GM18508 (cell line): ENCODE results near the gene ADAM22.
A peak's percentile ranks its signal among the peaks of the same experiment; 100 is the strongest.

Experiments
- ATAC-seq: cut with Tn5 transposase; IDR thresholded peaks from one replicate; pipeline ENCODE4 v1.9.1; 2021; ENCODE audit warnings: moderate number of reproducible peaks; ENCODE audit not compliant: insufficient read depth, unreplicated experiment

The ADAM22 gene

DNA sequence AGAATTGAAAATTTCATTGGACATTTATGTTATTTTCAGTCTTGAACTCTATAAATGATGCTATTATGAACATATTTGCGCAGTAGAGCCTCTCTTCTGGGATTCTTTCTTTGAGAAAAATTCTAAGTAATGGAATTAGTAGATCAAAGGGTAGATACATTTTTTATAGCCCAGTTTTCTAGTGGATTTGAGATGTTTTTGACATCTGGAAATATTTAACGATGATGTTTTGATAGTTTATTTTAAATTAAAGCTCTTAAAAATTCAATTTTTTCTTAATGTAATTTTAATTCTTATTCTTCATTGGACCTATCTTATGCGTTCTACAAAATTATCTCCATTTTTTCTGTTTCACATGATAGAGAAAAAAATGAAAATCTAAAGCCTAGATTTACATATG lies 103.0 kb downstream of the ADAM22 start:
- no peak for ATAC-seq

- no peak for ATAC-seq
These were observed 106.6 kb downstream of the ADAM22 start for GRCh38 chr7:88040694-88041093.

GRCh38 chr7:88041583-88041982 lies 107.5 kb downstream of the ADAM22 start:
- no peak for ATAC-seq

DNA sequence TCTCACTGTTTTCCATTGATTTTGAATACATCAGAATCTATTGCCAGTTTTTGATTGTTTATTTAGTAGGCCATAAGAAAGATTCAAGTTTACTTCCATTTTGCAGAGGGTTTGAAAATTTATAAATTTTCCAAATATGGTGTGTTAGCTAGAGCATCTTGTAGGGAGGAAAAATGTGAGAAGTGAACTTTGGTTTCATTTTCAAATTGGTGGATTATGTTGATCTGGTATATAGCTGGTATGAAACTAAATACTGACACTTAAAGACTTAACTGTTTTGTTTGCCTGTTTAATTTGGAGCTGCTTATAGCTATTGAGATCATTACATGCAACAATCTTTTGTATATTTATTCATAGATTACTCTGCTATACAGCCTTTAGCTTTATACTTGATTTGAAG lies 108.1 kb downstream of the ADAM22 start:
- peak; percentile 37 for ATAC-seq

- no peak for ATAC-seq
These were observed 108.8 kb downstream of the ADAM22 start for GRCh38 chr7:88042803-88043202.

- ATAC-seq: no peak
These were observed 110.0 kb downstream of the ADAM22 start for GRCh38 chr7:88044069-88044468.

DNA sequence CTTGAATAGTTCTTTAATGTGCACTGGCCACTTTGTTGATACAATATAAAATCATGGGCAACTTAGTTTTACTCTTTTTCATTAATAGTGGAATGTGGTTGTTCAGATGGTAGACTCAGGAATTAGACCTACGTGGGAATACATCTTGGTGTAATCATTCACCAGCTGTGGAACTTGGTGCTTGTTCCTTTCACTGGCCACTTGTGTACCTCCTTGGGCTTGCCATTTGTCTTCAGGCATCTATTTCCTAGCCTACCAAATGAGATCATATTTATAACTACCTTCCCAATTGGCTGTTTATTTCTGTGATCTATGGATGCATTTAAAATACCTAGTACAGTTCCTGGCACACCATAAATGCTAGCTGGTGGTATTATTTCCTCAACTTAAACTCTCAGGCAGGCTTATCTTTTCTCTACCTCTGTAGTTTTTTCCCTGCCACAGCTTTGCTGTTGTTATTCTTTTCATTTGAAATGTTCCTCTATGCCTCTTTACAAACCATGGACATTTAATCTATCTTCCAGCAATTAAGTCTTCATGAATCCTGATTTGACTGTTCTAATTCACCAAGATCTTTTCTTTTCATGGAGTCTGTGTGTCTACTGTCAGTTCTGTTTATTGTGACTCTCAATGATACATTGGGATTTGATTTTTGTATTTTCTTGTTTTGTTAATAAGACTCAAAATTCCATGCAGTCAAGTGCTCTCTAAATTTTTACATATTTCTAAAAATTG lies 113.0 kb downstream of the ADAM22 start:
- no peak for ATAC-seq

DNA sequence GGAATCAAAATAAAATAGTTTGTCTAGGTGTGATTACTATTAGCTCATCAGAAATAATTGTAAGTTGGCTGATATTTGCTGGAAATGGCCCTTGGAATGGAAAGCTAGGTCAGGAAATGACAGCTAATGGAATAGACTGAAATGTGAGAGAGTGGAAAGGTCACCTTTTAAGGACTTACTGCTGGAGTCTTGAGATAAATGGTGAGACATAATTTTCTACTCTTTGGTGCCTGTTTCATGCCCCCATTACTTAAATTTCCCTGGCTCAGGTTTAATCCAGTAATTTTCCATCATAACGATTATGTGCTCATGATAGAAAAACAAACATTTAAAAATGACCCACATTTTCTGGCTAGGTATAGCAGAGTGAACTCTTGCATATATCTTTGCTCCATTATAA lies 123.6 kb downstream of the ADAM22 start:
- ATAC-seq: no peak

GRCh38 chr7:88062238-88062637 lies 128.2 kb downstream of the ADAM22 start:
- no peak for ATAC-seq

DNA sequence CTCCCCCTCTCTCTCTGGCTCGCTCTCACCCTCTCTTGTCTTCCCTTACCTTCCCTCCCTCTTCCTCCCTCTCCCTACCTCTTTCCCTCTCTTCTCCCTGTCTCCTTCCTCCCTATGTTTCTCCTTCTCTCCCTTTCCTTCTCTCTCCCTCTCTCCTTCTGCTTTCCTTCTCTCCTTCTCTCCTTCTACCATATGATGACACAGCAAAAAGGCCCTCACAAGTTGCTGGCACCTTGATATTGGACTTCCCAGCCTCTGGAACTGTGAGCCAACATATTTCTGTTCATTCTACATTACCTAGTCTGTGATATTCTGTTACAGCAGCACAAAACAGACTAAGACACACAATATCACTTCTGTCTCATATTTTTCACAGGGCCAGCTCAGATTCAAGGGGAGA lies 135.0 kb downstream of the ADAM22 start:
- no peak for ATAC-seq

DNA sequence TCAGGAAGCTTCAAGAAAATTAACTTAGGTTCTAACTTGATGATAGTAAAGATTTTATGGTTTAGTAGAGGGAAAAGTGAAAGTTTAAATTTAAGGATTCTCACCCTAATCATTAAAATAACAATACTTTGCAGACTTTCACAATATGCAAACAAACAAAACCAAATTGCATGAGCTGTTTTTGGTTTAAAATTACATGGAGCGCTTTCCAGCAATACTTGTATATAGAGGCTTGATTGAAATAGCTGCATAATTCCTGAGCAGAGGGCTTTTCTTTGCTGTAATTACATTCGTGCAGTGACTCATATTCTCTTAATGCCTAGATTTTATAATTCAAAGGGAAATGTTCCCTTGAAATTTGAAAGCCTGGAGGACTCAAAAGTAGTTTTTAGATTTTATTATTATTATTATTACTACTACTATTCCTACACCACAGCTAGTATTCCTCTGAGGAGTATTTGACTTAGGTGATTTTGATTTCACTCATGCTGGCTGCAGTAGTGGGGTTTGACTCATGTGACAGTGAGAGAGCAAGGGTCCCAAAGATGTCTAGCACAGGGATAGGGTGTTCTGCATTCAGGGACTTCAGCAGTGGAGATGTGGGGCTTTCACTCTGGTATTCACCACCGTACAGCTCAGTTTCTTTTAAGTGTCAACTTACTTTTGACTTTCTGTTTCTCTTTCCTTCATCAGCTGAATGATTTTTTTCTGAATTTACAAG lies 138.1 kb downstream of the ADAM22 start:
- ATAC-seq: peak; percentile 75

GRCh38 chr7:88072715-88073055 lies 138.6 kb downstream of the ADAM22 start:
- peak; percentile 18 for ATAC-seq

GRCh38 chr7:88073626-88074025 lies 139.6 kb downstream of the ADAM22 start:
- no peak for ATAC-seq

GRCh38 chr7:88075216-88075615 lies 141.2 kb downstream of the ADAM22 start:
- ATAC-seq: no peak

GRCh38 chr7:88083883-88084282 lies 149.8 kb downstream of the ADAM22 start:
- ATAC-seq: no peak

- no peak for ATAC-seq
These were observed 155.5 kb downstream of the ADAM22 start for GRCh38 chr7:88089561-88089960.

- ATAC-seq: no peak
These were observed 156.2 kb downstream of the ADAM22 start for GRCh38 chr7:88090240-88090639.

DNA sequence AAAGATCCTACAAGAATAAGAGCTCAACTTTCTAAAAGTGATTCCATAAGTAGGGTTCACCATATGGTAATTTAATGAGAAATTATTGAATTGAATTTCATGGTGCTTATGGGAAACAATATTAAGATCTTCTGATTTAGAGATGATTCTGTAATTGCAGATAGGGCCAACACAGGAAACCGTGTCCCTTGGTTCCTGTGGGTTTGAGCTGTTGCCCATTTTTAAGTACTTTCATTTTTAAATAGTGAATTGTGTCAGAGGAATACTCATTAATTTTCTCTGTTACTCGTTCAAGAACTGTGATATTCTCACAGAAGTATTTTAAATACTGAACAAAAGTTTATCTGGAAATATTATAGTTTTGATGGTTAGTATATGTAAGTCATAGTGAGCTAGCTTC lies 156.6 kb downstream of the ADAM22 start:
- ATAC-seq: peak; percentile 72

DNA sequence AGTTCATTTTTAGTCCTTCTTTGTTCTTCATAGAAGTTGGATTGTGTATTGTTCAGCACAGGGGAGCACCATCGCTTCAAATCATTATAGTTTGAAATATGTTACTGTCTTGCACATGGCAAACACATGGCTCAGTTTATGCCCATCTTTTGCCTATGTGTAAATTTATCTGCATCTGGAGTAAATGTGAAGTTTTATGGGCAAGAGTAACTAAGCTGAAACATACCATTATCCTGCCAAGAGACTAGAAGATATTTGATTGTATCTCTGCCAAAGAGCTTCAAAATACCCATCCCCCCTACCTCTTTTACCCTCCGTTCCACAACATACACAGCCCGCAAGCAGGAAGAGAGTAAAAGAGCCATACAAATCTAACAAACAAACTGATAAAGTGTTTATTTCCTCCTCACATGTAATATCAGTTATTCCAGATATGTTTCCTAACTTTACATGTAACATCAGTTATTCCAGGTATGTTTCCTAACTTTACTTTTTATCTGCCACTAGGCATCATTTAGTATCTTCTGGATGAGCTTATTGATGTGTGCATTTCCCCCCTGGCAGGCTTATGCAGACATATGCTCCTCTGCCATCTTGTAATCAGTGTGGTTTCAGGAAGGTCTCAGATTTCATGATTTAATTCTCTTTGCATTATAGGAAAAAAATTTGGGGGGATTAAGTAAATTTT lies 158.1 kb downstream of the ADAM22 start:
- ATAC-seq: no peak

- ATAC-seq: no peak
These were observed 158.6 kb downstream of the ADAM22 start for GRCh38 chr7:88092676-88092999.

DNA sequence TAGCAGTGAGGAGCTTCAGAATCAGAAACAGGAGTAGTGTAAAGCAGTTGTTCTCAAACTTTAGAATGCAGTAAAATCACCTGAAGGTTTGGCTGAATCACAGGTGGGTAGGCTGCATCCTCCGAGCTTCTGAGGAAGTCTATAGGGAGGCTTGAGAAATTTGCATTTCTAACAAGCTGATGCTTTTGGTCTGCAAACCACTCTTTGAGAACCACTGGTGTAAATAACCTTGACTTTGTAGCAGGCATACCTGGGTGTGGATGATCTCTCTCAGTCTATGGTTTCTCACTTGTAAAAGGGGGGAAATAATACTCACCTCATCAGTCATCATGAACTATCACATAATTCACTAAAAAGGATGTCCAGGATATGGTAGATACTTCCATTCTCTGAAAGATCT lies 167.7 kb downstream of the ADAM22 start:
- no peak for ATAC-seq

DNA sequence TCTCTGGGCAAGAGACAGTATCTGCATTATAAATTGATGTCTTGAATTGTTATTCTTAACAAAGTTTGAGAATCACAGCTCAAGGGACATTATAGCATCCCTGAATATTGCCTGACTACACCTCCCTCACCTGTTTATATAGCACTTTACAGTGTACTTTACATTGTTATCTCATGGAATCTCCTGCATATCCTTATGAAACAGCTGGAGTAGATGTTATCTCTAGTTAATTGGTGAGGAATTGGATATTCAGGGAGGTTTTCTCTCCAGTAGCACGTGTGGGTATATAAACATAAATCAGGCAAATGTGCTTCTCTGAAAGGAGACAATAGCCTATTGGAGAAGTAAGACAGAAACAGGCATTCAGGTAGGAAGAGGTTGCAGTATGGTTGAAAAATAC lies 168.6 kb downstream of the ADAM22 start:
- no peak for ATAC-seq
